Umbilical cord (tissue), 2 donors: Measurements from ENCODE around the gene NXPH3. TPM values are rescaled to one million over a fixed set of nuclear protein-coding genes. Genes with fewer than 3 reads are reported as not detected.
"Not testable (repeated sequence)": the region's sequence is repeated elsewhere in the genome, so short reads cannot be mapped to it uniquely, and the experiment has no call there.

ENCODE experiments used
- DNase-seq: peaks from one replicate; pipeline ENCODE4 v3.0.0-alpha.2; 2015; ENCODE audit warnings: low spot score
- total RNA-seq: library from RNA; depleted of rRNA; stranded (reverse); fragments of >200 nt; gene quantifications from one replicate; pipeline ENCODE4 v1.2.3, GENCODE V29; 2014; ENCODE audit warnings: low replicate concordance; ENCODE audit not compliant: insufficient read depth

The NXPH3 gene
- total RNA-seq, 1 donor from 2014 or later = 3.4 TPM

DNA sequence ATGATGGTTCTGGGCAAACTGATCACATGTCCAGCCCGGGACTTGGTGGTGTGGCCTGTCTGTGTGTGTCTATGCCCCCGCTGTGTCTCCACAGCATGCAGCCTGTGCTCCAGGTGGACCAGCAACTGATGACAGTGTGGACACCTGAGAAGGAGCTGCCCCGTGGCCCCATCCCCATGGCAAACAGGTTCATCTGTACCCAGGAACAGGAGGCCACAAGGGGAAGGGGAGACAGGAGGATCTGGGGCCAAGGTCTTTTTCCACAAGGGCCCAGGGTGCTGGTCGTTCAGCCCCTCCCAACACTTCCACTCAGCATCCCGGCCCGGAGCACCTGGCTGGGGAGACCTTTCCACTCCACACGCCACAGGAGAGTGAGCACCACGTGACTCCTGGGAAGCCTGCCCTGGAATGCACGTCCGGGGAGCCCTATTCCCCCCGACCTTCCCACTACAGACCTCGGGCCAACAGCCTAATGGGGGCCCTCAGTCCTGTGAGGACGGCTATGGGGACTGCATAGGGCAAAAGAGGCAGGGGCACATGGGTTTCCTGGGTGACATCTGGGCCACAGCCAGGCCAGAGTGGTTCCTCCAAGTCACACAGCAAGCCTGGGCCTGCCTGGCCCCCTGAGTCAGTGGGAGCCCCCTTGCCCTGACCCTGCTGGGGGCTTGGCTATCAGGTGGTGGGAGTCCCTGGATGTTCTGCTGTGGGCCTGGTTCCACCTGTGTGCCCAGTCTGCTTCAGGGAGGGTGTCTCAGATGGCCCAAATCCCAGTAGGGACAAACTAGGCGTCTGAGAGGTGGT, 20.8 kb upstream of the NXPH3 start:
- DNase-seq = no peak

DNA sequence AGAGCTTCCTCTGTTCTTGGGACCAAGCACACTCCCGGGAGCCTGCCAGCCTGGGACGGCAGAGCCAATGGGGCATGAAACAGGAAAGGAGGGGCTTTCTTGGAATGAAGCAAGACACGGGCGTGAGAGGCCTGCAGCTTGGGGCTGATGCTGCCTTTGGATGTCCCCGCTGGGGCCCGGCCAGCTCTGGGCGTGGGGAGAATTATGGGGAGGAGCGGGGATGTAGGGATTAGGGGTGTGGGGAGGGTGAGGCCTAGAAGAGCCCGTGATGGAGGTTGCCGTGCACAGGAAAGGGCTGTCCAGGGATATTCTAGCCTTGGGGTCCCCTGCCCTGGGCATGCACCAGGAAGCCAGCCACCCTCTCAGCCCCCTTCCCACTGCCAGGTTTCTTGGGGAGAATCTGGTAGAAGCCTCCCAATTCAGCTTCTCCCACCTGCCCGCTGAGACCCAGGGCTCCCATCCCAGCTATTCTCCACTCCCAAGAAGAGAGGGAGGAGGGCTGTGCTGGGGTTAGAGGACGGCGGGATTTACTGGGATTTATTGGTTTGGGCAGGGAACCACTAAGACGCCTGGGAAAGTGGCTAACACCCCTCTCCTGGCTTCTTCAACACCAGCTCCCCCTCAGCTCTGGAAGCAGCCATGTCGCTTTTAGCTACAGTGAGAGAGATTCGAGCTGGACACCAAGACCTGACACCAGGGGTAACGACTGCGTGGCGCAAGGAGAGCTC, 20.0 kb upstream of the NXPH3 start:
- peak; percentile 87 for DNase-seq

DNA sequence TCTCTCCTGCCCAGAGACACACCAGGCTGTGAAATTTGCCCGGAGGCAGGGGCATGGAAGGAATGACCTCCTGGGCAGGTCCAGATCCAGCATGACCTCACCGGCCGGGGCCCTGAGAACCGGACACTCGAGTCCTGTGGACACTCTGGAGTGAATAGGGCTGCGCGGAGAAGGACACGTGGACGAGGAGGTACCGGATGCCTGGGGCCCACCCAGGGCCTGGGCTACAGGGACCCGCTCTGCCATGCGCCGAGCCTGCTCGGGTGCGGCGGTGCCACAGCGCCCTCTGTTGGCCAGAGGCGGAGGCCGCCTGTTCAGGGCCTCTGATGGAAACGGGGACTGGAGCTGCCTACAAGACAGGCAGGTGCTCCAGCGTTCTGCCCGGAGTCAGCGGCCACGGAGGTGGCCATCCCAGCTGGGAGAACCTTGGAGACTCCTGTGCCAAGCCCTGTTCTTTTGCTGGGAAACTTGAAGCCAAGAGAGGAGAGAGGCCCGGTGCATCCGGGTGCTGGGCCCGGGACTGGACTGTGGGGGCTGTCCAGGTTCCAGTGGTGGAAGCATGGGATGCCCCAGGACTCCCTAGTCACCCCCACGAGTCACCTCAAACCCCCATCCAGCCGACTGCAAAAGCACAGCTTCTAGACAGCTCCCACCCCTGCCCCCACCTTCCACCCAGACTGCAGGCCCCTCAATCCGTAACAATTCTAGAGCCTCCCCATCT, 19.3 kb upstream of the NXPH3 start:
- DNase-seq = peak; percentile 82

DNA sequence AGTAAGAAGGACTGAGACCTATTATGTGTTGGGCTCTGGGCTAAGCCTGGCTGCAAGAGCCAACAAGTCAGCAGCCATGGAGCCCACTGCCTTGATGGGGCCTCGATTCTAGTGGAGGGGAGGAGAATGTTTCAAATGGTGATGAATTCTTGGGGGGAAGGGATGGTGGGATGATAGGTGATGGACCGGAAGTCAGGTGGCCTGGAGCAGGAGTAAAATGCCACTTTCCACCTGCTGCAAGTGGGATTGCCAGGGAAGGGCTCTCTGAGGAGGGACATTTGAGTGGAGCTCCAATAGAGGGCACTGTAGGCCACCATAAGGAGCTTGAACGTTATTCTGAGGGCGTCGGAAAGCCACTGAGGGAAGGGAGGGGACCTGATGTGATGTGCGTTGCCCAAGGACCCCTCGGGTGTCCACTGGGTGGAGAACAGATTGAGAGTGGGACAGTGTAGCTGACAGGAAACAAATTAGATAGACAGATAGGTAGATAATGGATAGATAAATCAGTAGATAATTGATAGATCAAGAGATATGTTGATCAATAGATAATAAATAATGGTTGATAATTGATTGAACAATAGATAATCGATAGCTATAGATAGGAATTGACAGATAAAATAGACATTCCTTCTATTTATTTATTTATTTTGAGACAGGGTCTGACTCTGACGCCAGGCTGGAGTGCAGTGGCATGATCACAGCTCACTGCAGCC, 18.2 kb upstream of the NXPH3 start:
- DNase-seq = peak; percentile 25

DNA sequence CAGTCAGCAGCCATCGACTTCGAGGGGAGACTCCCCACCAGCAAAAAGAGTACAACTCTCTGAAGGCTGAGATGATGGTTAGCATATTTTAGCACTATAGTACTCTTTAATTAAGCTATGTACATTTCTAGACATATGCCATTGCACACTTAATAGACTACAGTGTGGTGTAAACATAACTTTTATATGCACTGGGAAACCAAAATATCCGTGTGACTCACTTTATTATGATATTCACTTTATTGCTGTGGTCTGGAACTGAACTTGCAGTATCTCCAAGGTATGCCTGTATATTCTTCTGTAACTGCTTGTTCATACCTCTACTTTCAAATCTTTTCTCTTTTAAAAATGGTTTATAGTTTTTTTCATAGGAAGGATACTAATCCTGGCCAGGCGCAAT, 11.0 kb upstream of the NXPH3 start:
- no peak for DNase-seq

DNA sequence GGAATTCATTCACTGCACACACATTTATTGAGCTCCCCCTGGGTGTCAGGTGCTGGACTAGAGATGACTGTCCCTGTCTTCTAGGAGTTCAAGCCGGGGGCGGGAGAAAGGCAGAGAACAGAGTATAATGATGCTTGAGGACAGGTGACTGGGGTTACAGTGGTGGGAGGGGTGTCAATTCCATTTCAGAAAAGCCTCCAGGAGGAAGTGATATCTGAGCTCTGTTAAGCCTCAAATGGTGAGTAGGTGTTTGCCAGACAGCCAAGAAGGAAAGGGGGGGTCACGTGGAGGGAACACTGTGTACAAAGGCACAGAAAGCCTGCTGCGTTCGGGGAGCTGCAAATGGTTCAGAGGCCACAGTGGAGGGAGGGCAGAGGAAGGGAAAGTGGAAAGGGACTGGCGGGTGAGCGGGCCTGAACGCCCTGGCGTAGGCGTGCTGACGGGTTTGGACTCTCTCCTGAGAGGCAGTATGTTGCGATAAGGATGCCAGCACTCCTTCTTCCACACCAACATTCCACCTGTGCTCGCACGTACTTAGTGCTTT, 9.7 kb upstream of the NXPH3 start:
- peak; percentile 30 for DNase-seq

DNA sequence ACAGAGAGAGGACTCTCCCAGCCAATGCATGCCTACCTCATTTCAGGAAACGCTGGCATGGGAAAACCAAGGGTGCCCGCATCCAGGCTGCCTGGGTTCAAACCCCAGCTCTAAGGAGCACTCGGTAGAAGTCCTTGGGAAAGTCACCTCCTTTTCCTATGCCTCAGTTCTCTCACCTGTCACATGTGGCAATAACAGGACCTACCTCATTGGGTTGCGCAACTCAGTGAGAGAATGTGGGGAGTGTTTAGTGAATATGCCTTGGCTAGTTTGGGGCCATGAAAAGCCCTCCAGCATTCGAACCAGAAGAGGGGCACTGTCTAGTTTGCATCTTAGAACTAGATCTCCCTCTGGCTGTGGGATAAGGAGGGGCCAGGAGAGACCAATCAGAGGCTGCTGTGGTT, 9.0 kb upstream of the NXPH3 start:
- no peak for DNase-seq

DNA sequence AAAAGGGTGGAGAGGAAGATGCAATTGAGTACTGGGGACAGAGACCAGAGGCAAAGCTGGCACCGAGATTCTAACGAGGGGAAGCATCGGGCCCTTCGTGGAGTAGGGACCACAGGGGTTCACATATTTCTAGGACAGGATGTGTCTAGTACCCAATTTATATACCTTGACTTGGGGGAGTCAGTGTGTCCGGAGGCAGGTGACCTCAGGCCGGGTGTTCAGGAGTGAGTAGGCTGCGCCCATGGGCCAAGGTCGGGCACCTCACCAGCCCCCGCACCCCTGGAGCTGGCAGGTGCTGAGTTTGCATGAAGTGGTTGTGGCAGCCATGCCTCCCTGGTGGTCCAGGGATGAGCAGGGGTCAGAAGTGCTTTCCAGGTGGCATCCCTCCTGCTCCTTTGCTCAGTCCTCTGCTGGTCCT, 8.6 kb upstream of the NXPH3 start:
- no peak for DNase-seq

GRCh38 chr17:49567871-49568694, 7.6 kb upstream of the NXPH3 start:
- peak; percentile 80 for DNase-seq

DNA sequence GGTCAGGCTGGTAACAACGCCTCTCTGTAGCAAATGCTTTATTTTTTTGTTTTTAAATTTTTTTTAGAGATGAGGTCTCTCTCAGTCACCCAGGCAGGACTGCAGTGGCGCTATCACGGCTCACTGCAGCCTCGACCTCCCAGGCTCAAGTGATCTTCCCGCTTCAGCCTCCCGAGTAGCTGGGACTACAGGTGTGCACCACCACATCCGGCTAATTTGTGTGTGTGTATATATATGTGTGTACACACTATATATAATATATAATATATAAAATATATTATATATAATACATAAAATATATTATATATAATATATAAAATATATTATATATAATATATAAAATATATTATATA, 7.0 kb upstream of the NXPH3 start:
- not testable (repeated sequence) for DNase-seq

- no peak for DNase-seq
These were observed 5.0 kb upstream of the NXPH3 start for GRCh38 chr17:49570540-49571242.

- no peak for DNase-seq
These were observed 4.4 kb upstream of the NXPH3 start for GRCh38 chr17:49571283-49571682.

DNA sequence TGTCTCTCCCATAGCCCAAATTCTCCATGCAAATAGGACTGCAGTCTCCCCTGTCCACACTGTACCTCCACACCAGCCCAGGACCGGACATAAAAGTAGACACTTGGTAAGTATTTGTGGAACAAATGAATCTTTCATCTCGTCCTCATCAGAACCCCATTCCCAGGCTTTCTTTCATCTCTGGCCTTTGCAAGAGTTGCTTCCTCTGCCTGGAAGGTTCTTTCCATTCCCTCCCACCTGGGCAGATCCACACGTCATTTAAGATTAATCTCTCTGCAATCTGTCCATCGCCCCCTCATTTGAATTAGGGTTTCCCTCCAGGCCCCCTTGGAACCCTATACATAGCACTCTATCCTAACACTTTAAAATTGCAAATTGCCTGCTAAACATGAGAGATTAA, 3.9 kb upstream of the NXPH3 start:
- no peak for DNase-seq

DNA sequence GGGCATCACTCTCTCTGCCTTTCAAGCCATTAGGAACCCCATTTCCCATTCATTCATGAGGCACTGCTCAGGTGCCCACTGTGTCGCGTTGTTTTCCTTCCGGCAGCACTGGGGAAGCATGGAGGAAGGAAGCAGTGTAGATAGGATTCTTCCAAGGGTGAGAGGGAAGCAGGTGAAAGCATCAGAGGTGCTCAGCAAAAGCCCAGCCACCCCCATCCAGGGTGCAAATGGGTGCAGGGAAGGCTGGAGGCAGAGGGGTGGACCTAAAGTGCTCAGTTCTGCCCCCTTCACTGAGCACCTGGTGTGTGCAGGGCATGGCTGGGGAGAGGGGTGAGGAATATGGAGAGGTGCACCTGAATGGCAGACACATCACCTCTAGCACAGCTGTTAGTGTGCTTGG, 3.4 kb upstream of the NXPH3 start:
- no peak for DNase-seq

DNA sequence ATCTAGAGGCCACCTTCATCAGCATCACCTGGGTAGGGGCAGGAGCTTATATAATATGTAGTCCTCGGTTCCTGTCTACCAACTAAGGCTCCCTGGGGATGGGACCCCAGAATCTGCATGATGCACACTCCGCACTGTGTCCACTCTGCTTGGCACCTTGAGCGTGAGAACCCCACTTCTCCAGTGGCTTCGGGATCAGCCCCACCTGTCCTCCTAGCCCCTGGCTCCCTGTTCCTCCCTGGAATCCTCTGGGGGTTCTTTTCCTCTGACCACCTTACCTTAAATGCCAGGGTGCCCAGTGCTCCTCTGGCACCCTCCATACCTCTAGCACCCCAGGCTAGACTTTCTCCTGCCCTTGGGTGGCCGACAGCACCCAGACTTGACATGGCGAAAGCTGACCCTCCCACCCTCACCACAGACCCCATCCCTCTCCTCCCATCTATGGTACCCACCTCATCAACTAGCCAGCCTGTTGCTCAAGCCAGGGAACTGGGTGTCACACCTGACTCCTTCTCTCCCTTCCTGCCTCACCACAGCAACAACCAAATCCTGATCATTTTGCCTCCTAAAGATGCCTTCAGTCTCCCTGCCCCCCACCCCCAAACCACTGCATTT, 2.8 kb upstream of the NXPH3 start:
- no peak for DNase-seq

DNA sequence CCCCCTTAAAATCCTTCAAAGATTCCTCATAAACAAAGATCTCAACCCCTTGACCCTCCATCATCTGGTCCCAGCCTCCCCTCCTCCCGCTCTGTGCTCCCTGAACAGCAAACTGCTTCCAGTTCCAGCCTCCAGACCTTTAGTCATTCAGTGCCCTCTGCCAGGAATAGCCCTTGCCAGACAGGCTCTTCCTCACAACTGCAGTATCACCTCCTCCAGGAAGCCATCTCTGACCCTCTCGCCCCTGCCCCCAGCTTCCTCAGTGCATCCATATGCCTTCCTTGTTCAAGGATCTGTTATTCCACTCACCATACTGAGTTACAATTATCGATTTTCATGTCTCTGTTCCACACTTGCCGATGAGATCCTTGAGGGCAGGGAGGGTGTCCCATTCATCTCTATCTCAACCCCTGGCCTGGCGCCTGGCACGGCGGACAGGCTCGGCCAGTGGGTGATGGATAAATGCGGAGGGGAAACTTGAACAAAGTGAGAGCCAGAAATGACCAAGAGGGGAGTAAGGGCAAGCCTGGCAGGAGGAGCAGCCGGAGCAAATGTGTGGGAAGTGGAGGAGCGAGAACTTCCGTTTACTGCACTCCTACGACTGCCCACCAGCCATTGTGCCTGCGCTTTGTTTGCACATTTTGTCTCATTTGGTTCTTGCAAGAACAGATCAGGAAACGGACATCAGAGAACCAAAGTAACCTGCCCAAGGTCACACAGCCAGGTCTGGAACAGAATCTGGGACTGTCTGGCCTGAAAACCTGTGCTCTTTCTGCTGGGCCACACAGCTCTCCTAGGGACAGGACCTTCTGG, 2.0 kb upstream of the NXPH3 start:
- DNase-seq = no peak

- no peak for DNase-seq
These were observed 1.3 kb upstream of the NXPH3 start for GRCh38 chr17:49574323-49574781.

GRCh38 chr17:49574945-49575678, 559 bp upstream of the NXPH3 start:
- DNase-seq = no peak
